ENCODE data around the gene PEAR1.

The PEAR1 gene

GRCh38 chr1:156901966-156902915 is 8.7 kb downstream of the PEAR1 start:
- DNase-seq (ENCODE audit: low read depth): no peak

GRCh38 chr1:156903328-156904091 is 10.0 kb downstream of the PEAR1 start:
- DNase-seq (ENCODE audit: low read depth): no peak

- no peak for DNase-seq (ENCODE audit: low read depth)
Measured at GRCh38 chr1:156904187-156904959, 10.9 kb downstream of the PEAR1 start.

- DNase-seq (ENCODE audit: low read depth): no peak
Measured at GRCh38 chr1:156905176-156905575, 11.7 kb downstream of the PEAR1 start.

GRCh38 chr1:156905651-156906050 is 12.1 kb downstream of the PEAR1 start:
- no peak for DNase-seq (ENCODE audit: low read depth)

- no peak for DNase-seq (ENCODE audit: low read depth)
Measured at GRCh38 chr1:156906206-156906906, 12.8 kb downstream of the PEAR1 start.

GRCh38 chr1:156908541-156908940 is 15.0 kb downstream of the PEAR1 start:
- DNase-seq (ENCODE audit: low read depth): no peak

GRCh38 chr1:156908955-156909354 is 15.4 kb downstream of the PEAR1 start:
- DNase-seq (ENCODE audit: low read depth): no peak

- no peak for DNase-seq (ENCODE audit: low read depth)
Measured at GRCh38 chr1:156909671-156910070, 16.2 kb downstream of the PEAR1 start.

- no peak for DNase-seq (ENCODE audit: low read depth)
Measured at GRCh38 chr1:156910309-156910782, 16.8 kb downstream of the PEAR1 start.

GRCh38 chr1:156911577-156912298 is 18.2 kb downstream of the PEAR1 start:
- DNase-seq (ENCODE audit: low read depth): no peak

- no peak for DNase-seq (ENCODE audit: low read depth)
Measured at GRCh38 chr1:156912310-156912709, 18.8 kb downstream of the PEAR1 start.

- no peak for DNase-seq (ENCODE audit: low read depth)
Measured at GRCh38 chr1:156912861-156913808, 19.6 kb downstream of the PEAR1 start.

GRCh38 chr1:156913809-156914387 is 20.4 kb downstream of the PEAR1 start:
- DNase-seq (ENCODE audit: low read depth): no peak

- DNase-seq (ENCODE audit: low read depth): no peak
Measured at GRCh38 chr1:156914440-156914856, 20.9 kb downstream of the PEAR1 start.

GRCh38 chr1:156920233-156921052 is 26.9 kb downstream of the PEAR1 start, which contains the start of gene LRRC71:
Gene LRRC71, plus strand, starts transcription at chr1:156920632. Its CDS starts 172 bp downstream, at chr1:156920804.
- DNase-seq (ENCODE audit: low read depth): no peak

GRCh38 chr1:156921053-156921529 is 27.6 kb downstream of the PEAR1 start:
- DNase-seq (ENCODE audit: low read depth): no peak

All from HS-27A (cell line).